Upper lobe of left lung (tissue), 6 donors: ENCODE data around the gene SUPT16H. TPM values are rescaled to one million over a fixed set of nuclear protein-coding genes. Genes with fewer than 3 reads are reported as not detected.
A peak's percentile ranks its signal among the peaks of the same experiment; 100 is the strongest.

Source experiments
- ATAC-seq, 2 donors: fragments of 200-7000 bp; cut with Tn5 transposase; one replicate each; pipeline ENCODE4 v1.9.1; 2022; ENCODE audit warnings: mild to moderate bottlenecking in 2 of 2, moderate library complexity in 2 of 2; ENCODE audit not compliant: low FRiP score in 2 of 2
- DNase-seq, 2 donors: peaks; one replicate each; pipeline ENCODE4 v3.0.0-alpha.2; 2019 to 2020
- H3K27ac ChIP-seq, 4 donors: fragments of 200-600 bp; sonication (generic); one replicate each; pipeline ENCODE4 v1.5.1; 2016 to 2019
- H3K27me3 ChIP-seq, 4 donors: fragments of 200-600 bp; sonication (generic); one replicate each; pipeline ENCODE4 v1.5.1; 2017 to 2019
- H3K36me3 ChIP-seq, 4 donors: fragments of 200-600 bp; sonication (generic); one replicate each; pipeline ENCODE4 v1.5.1; 2016 to 2019
- H3K4me1 ChIP-seq, 4 donors: fragments of 200-600 bp; sonication (generic); one replicate each; pipeline ENCODE4 v1.5.1; 2018 to 2019
- H3K4me3 ChIP-seq, 4 donors: fragments of 200-600 bp; sonication (generic); one replicate each; pipeline ENCODE4 v1.5.1; 2017 to 2019; ENCODE audit warnings: mild to moderate bottlenecking in 2 of 4, moderate library complexity in 1 of 4
- H3K9me3 ChIP-seq, 4 donors: fragments of 200-600 bp; sonication (generic); one replicate each; pipeline ENCODE4 v1.5.1; 2018 to 2019
- CTCF ChIP-seq, 6 experiments: fragments of 450-650 bp in 4 of 6; fragments of 200-600 bp in 2 of 6; sonication (generic) in 2 of 6; IDR thresholded peaks; one replicate each; pipeline ENCODE4 v1.5.1; 2016 to 2019; ENCODE audit warnings: antibody characterized with exemption in 6 of 6
- EP300 ChIP-seq, 4 donors: sonication (generic); formaldehyde crosslinking; IDR thresholded peaks; one replicate each; pipeline ENCODE4 v1.5.1; 2017; ENCODE audit warnings: antibody characterized with exemption in 4 of 4, control low read depth in 2 of 4
- POLR2A ChIP-seq, 4 donors: fragments of 450-650 bp; IDR thresholded peaks; one replicate each; pipeline ENCODE4 v1.5.1; 2016 to 2017; ENCODE audit warnings: antibody characterized with exemption in 4 of 4, mild to moderate bottlenecking in 2 of 4
- POLR2AphosphoS5 ChIP-seq, 2 donors: sonication (generic); formaldehyde crosslinking; IDR thresholded peaks; one replicate each; pipeline ENCODE4 v1.5.1; 2017; ENCODE audit warnings: antibody characterized with exemption in 2 of 2
- WGBS, 2 donors: methylation state at CpG; one replicate each; pipeline ENCODE4 v1.1.5; 2017 to 2018; 5-methylcytosine and 5-hydroxymethylcytosine counted together
- total RNA-seq, 6 donors: library from RNA; depleted of rRNA in 4 of 6; stranded (reverse); fragments of >200 nt in 4 of 6; gene quantifications; one replicate each; pipeline versions ENCODE4 v1.1.0 to v1.2.1, GENCODE V29; 2016 to 2021
- donor health status: DM: no; HTN: no; CAD: no; lungs with moderate emphysema.
- donor health status: DM: no; HTN: yes; CAD: no; lungs with severe emphysema.

The SUPT16H gene
- 10 to 100 TPM; 20.1 to 52.0 (median 47.3) TPM for total RNA-seq

GRCh38 chr14:21383848-21384493 lies at the start of gene SUPT16H:
Gene SUPT16H, minus strand, starts transcription at chr14:21384019. Its CDS starts 92 bp downstream, at chr14:21383927.
- TF ChIP-seq POLR2A (IDR thresholded peaks at IDR 0.05): peak in 3 of 4 donors; percentile 17 to 65 (median 53)
- peak in 3 of 6 experiments; percentile 12 to 35 (median 14) for TF ChIP-seq CTCF (IDR thresholded peaks at IDR 0.05)
- peak; percentile 69 to 70 for TF ChIP-seq POLR2AphosphoS5 (IDR thresholded peaks at IDR 0.05)
- TF ChIP-seq EP300 (IDR thresholded peaks at IDR 0.05): peak in 1 of 4 donors; percentile 34
- DNase-seq (peak; percentile 98), ATAC-seq (peak; percentile 99)
- H3K9me3 ChIP-seq: no peaks in the 10 kb centered on the region
- H3K4me3 ChIP-seq: peak within 1 kb of the TSS; percentile 60 to 95 (median 80)
- H3K36me3 ChIP-seq: peaks cover 3 to 31% (median 20%) of the 10 kb centered on the region in 4 donors
- peaks cover 19 to 29% (median 24%) of the 10 kb centered on the region in 4 donors for H3K4me1 ChIP-seq
- WGBS, 2 donors: 1% methylated on average over 50 to 54 of the region's 54 CpGs
- H3K27ac ChIP-seq: peak within 1 kb of the TSS; percentile 89 to 95 (median 90)
- no peaks in the 10 kb centered on the region for H3K27me3 ChIP-seq

GRCh38 chr14:21431126-21431525 lies 47.3 kb upstream of the SUPT16H start:
- WGBS, 2 donors: 100% methylated on average over 1 of the region's 2 CpGs; no CpG with 5 or more reads in 1 of the 2 donors
- Histone ChIP-seq H3K4me1 (peaks cover 9 to 14% (median 13%) of the 10 kb centered on the region in 4 donors), H3K27me3 (no peaks in the 10 kb centered on the region), H3K9me3 (no peaks in the 10 kb centered on the region), H3K27ac (no peak overlapping the region), H3K4me3 (no peak overlapping the region), H3K36me3 (peaks cover 29 to 55% (median 47%) of the 10 kb centered on the region in 4 donors)
- DNase-seq (no peak), ATAC-seq (no peak)
- TF ChIP-seq POLR2AphosphoS5 (IDR thresholded peaks at IDR 0.05): no peak
- TF ChIP-seq CTCF (IDR thresholded peaks at IDR 0.05): no peak
- no peak for TF ChIP-seq EP300 (IDR thresholded peaks at IDR 0.05)
- TF ChIP-seq POLR2A (IDR thresholded peaks at IDR 0.05): no peak

- WGBS, 2 donors: 87 to 100% methylated on average over 4 of the region's 4 CpGs
- H3K36me3 ChIP-seq: peaks cover 39 to 77% (median 68%) of the 10 kb centered on the region in 4 donors
- DNase-seq: no peak
- H3K9me3 ChIP-seq: no peaks in the 10 kb centered on the region
- no peak overlapping the region for H3K27ac ChIP-seq
- H3K4me1 ChIP-seq: no peaks in the 10 kb centered on the region
- H3K27me3 ChIP-seq: no peaks in the 10 kb centered on the region
- no peak for TF ChIP-seq POLR2A (IDR thresholded peaks at IDR 0.05)
- no peak for TF ChIP-seq EP300 (IDR thresholded peaks at IDR 0.05)
- no peak for ATAC-seq
- H3K4me3 ChIP-seq: no peak overlapping the region
Measured at GRCh38 chr14:21428930-21429329, 45.1 kb upstream of the SUPT16H start.

GRCh38 chr14:21426692-21427091 lies 42.9 kb upstream of the SUPT16H start:
- DNase-seq (no peak), ATAC-seq (no peak)
- no peak overlapping the region for H3K27ac ChIP-seq
- no peak for TF ChIP-seq POLR2AphosphoS5 (IDR thresholded peaks at IDR 0.05)
- no peak for TF ChIP-seq POLR2A (IDR thresholded peaks at IDR 0.05)
- no peak for TF ChIP-seq EP300 (IDR thresholded peaks at IDR 0.05)
- TF ChIP-seq CTCF (IDR thresholded peaks at IDR 0.05): no peak
- no peaks in the 10 kb centered on the region for H3K9me3 ChIP-seq
- no peaks in the 10 kb centered on the region for H3K27me3 ChIP-seq
- WGBS, 2 donors: 91 to 93% methylated on average over 1 of the region's 1 CpG
- no peak overlapping the region for H3K4me3 ChIP-seq
- H3K36me3 ChIP-seq: peaks cover 50 to 100% (median 89%) of the 10 kb centered on the region in 4 donors
- no peaks in the 10 kb centered on the region for H3K4me1 ChIP-seq

GRCh38 chr14:21419528-21419927 lies 35.7 kb upstream of the SUPT16H start:
- H3K9me3 ChIP-seq: no peaks in the 10 kb centered on the region
- no peak overlapping the region for H3K4me3 ChIP-seq
- ATAC-seq (peak in 1 of 2 donors; percentile 65), DNase-seq (no peak)
- WGBS, 2 donors: 77 to 91% methylated on average over 2 to 5 of the region's 5 CpGs
- H3K27ac ChIP-seq: no peak overlapping the region
- TF ChIP-seq POLR2AphosphoS5 (IDR thresholded peaks at IDR 0.05) (no peak), EP300 (IDR thresholded peaks at IDR 0.05) (no peak), CTCF (IDR thresholded peaks at IDR 0.05) (no peak), POLR2A (IDR thresholded peaks at IDR 0.05) (no peak)
- no peaks in the 10 kb centered on the region for H3K27me3 ChIP-seq
- no peaks in the 10 kb centered on the region for H3K4me1 ChIP-seq
- peaks cover 38 to 97% (median 79%) of the 10 kb centered on the region in 4 donors for H3K36me3 ChIP-seq
